ENCODE data around the gene SIAH1. TPM values are rescaled to one million over a fixed set of nuclear protein-coding genes. Genes with fewer than 3 reads are reported as not detected.

The SIAH1 gene
- total and polyA plus RNA-seq, 2 of the 8 experiments (the other 6 are each of a cell fraction or from before 2014, with no cell fraction given): 19.5 to 33.9 TPM

GRCh38 chr16:48409839-48410632 is 24.8 kb upstream of the SIAH1 start (continued):
- TF ChIP-seq GTF2F1 (IDR thresholded peaks at IDR 0.05; ENCODE audit: borderline replicate concordance, low read depth, low read length): no peak

Data from H1 (cell line).